ENCODE results near the gene PUS7L. TPM values are rescaled to one million over a fixed set of nuclear protein-coding genes. Genes with fewer than 3 reads are reported as not detected.

PUS7L gene
- total RNA-seq, 1 experiment from 2014 or later = 14.4 TPM

DNA sequence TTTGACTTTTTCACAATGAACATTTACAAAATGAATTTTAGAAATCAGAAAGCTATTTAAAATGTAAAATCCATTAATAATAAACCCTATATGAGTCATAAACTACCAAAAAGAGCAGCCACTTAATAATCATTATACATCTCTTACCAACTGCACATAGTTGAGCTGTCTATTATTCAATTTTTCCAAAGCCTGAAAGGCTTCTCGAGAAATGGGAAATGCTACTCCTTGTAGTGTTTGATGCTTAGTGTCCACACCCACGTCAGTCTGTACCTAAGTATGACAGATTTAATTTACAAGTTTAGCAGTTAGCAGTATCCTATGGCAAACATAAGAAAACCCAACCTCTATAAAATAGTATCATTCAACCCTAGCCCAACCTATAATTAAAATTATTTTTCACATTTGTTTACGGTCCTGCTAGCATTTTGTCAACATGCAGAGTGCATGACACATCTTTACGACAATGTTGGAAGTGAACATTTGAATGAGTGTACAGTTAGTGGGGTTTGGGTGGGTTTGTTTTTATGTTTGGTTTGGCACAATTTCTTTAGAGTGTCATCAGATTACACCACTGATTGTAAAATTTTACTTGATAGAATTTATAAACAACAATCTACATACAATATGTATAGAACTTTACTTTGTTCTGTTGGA lies 39.1 kb upstream of the PUS7L start:
- no peak overlapping the region for H2AFZ ChIP-seq (ENCODE audit: low read length)
- no peaks in the 10 kb centered on the region for H3K79me1 ChIP-seq (ENCODE audit: insufficient read depth, low read depth, low read length, poor library complexity, severe bottlenecking)
- H3K4ac ChIP-seq (ENCODE audit: low read depth, low read length) = no peak overlapping the region
- no peak overlapping the region for H3K27ac ChIP-seq (ENCODE audit: insufficient read length, low read depth, low read length)
- H2BK12ac ChIP-seq (ENCODE audit: insufficient read length, low read depth, low read length) = no peak overlapping the region
- Mint-ChIP-seq H3K4me3 (no peak overlapping the region), H3K4me1 (no peaks in the 10 kb centered on the region), H3K27ac (no peak overlapping the region), H3K27me3 (ENCODE audit: low read depth) (no peaks in the 10 kb centered on the region), H3K36me3 (ENCODE audit: insufficient read depth in 1 of 3, low read depth in 3 of 3) (peaks cover 9 to 54% (median 46%) of the 10 kb centered on the region in 3 experiments; a peak in 6 of 7 replicates), H3K9me3 (no peaks in the 10 kb centered on the region)
- H3K23ac ChIP-seq (ENCODE audit: insufficient read length, low read depth, low read length) = no peak overlapping the region
- H2BK120ac ChIP-seq (ENCODE audit: low read depth, low read length, poor library complexity, severe bottlenecking) = no peak overlapping the region
- H3K9ac ChIP-seq (ENCODE audit: extremely low read depth, insufficient read length, low read length) = no peak overlapping the region
- no CpG with 5 or more reads among the region's 4 CpGs for WGBS (ENCODE audit: extremely low coverage, insufficient read length, low lambda C conversion rate)
- H2BK5ac ChIP-seq (ENCODE audit: insufficient read length, low read length) = no peak overlapping the region
- no peaks in the 10 kb centered on the region for H3K23me2 ChIP-seq (ENCODE audit: insufficient read length, low read depth, low read length, poor library complexity, severe bottlenecking)
- no peak overlapping the region for H3T11ph ChIP-seq (ENCODE audit: low read length)
- H2AK5ac ChIP-seq (ENCODE audit: insufficient read length, low read length) = no peak overlapping the region
- no peak overlapping the region for H3K4me2 ChIP-seq (ENCODE audit: insufficient read depth, insufficient read length, low read length)
- no peak overlapping the region for H3K18ac ChIP-seq (ENCODE audit: insufficient read length, low read depth, low read length)
- H3K14ac ChIP-seq (ENCODE audit: insufficient read depth, low read length) = no peak overlapping the region
- H2BK15ac ChIP-seq (ENCODE audit: low read depth, low read length) = no peak overlapping the region
- no peaks in the 10 kb centered on the region for H3K27me3 ChIP-seq (ENCODE audit: insufficient read depth, low read length)
- no peaks in the 10 kb centered on the region for H3K9me3 ChIP-seq (ENCODE audit: control insufficient read depth, low read depth, low read length)
- H4K8ac ChIP-seq (replicated peaks; ENCODE audit: insufficient read length, low read depth, low read length) = no peak overlapping the region
- H4K91ac ChIP-seq (ENCODE audit: insufficient read length, low read depth, low read length) = no peak overlapping the region
- no peaks in the 10 kb centered on the region for H3K4me1 ChIP-seq (ENCODE audit: insufficient read depth, low read length)
- H4K20me1 ChIP-seq (ENCODE audit: control insufficient read depth, insufficient read depth, insufficient read length) = no peaks in the 10 kb centered on the region
- no peak overlapping the region for H4K5ac ChIP-seq (ENCODE audit: insufficient read length, low read depth, low read length)
- no peak overlapping the region for H2BK20ac ChIP-seq (ENCODE audit: low read depth, low read length, poor library complexity, severe bottlenecking)
- no peak overlapping the region for H3K56ac ChIP-seq (ENCODE audit: insufficient read length, low read depth, low read length)
- TF ChIP-seq, protein P1, sequence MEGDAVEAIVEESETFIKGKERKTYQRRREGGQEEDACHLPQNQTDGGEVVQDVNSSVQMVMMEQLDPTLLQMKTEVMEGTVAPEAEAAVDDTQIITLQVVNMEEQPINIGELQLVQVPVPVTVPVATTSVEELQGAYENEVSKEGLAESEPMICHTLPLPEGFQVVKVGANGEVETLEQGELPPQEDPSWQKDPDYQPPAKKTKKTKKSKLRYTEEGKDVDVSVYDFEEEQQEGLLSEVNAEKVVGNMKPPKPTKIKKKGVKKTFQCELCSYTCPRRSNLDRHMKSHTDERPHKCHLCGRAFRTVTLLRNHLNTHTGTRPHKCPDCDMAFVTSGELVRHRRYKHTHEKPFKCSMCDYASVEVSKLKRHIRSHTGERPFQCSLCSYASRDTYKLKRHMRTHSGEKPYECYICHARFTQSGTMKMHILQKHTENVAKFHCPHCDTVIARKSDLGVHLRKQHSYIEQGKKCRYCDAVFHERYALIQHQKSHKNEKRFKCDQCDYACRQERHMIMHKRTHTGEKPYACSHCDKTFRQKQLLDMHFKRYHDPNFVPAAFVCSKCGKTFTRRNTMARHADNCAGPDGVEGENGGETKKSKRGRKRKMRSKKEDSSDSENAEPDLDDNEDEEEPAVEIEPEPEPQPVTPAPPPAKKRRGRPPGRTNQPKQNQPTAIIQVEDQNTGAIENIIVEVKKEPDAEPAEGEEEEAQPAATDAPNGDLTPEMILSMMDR (conservative IDR thresholded peaks at IDR 0.05) = no peak
- H3K79me2 ChIP-seq (ENCODE audit: insufficient read depth, low read length) = no peaks in the 10 kb centered on the region
- DNase-seq = no peak

Data from H9 (cell line).